Stimulated activated CD8-positive, alpha-beta memory T cell treated with anti-CD3 and anti-CD28 coated beads, Interleukin-4, amount 100 ng/mL, for 4 hours (primary cell): ENCODE results near the gene CEP44.
"Not testable (repeated sequence)": the region's sequence is repeated elsewhere in the genome, so short reads cannot be mapped to it uniquely, and the experiment has no call there.

Experiments used
- DNase-seq, 2 donors: peaks; one replicate each; pipeline ENCODE4 v3.0.0-alpha.2; 2020; ENCODE audit warnings: low read depth in 2 of 2, low spot score in 1 of 2

The CEP44 gene

GRCh38 chr4:174278467-174278866, 5.2 kb upstream of the CEP44 start:
- DNase-seq: no peak

- no peak for DNase-seq
Observed at GRCh38 chr4:174279433-174280155, 4.1 kb upstream of the CEP44 start.

- no peak for DNase-seq
Observed at GRCh38 chr4:174281182-174281737, 2.5 kb upstream of the CEP44 start.

GRCh38 chr4:174281901-174282300, 1.8 kb upstream of the CEP44 start:
- no peak for DNase-seq

- DNase-seq: peak; percentile 45 to 49
Observed at GRCh38 chr4:174282836-174283506, 740 bp upstream of the CEP44 start.

- no peak for DNase-seq
Observed at GRCh38 chr4:174284487-174284886, 776 bp downstream of the CEP44 start.

- no peak for DNase-seq
Observed at GRCh38 chr4:174286870-174287269, 3.2 kb downstream of the CEP44 start.

GRCh38 chr4:174292473-174292872, 8.8 kb downstream of the CEP44 start:
- no peak for DNase-seq

GRCh38 chr4:174294641-174295040, 10.9 kb downstream of the CEP44 start:
- DNase-seq: not testable (repeated sequence)

GRCh38 chr4:174295142-174295541, 11.4 kb downstream of the CEP44 start:
- not testable (repeated sequence) for DNase-seq

GRCh38 chr4:174303687-174304086, 20.0 kb downstream of the CEP44 start:
- DNase-seq: no peak

GRCh38 chr4:174304664-174305063, 21.0 kb downstream of the CEP44 start:
- no peak for DNase-seq

GRCh38 chr4:174305961-174306360, 22.2 kb downstream of the CEP44 start:
- no peak for DNase-seq

- no peak for DNase-seq
Observed at GRCh38 chr4:174307694-174308093, 24.0 kb downstream of the CEP44 start.

- no peak for DNase-seq
Observed at GRCh38 chr4:174312993-174313392, 29.3 kb downstream of the CEP44 start.

- no peak for DNase-seq
Observed at GRCh38 chr4:174314274-174314673, 30.6 kb downstream of the CEP44 start.

- DNase-seq: no peak
Observed at GRCh38 chr4:174314770-174315169, 31.1 kb downstream of the CEP44 start.

- DNase-seq: no peak
Observed at GRCh38 chr4:174316546-174316945, 32.8 kb downstream of the CEP44 start.

- no peak for DNase-seq
Observed at GRCh38 chr4:174316954-174317353, 33.2 kb downstream of the CEP44 start.

- DNase-seq: no peak
Observed at GRCh38 chr4:174317531-174317930, 33.8 kb downstream of the CEP44 start.

- no peak for DNase-seq
Observed at GRCh38 chr4:174318829-174319764, 35.4 kb downstream of the CEP44 start.
